IPS DF 19.7 (cell line): Measurements from ENCODE around the gene FMN1.
A peak's percentile ranks its signal among the peaks of the same experiment; 100 is the strongest.

ENCODE experiments used
- DNase-seq: peaks from one replicate; pipeline ENCODE4 v3.0.0-alpha.2; 2013; ENCODE audit warnings: low read depth, low spot score

Gene FMN1

GRCh38 chr15:33194704-33195670 lies at the start of gene FMN1:
Gene FMN1, minus strand, starts transcription at chr15:33194714. Its CDS starts 39,800 bp downstream, at chr15:33154914.
- DNase-seq = peak; percentile 80

GRCh38 chr15:33243869-33244268 lies 49.4 kb upstream of the FMN1 start:
- no peak for DNase-seq

- no peak for DNase-seq
Observed at GRCh38 chr15:33243393-33243792, 48.9 kb upstream of the FMN1 start.

GRCh38 chr15:33242669-33243191 lies 48.2 kb upstream of the FMN1 start:
- no peak for DNase-seq

- no peak for DNase-seq
Observed at GRCh38 chr15:33242165-33242564, 47.7 kb upstream of the FMN1 start.

- no peak for DNase-seq
Observed at GRCh38 chr15:33236841-33237509, 42.5 kb upstream of the FMN1 start.

- no peak for DNase-seq
Observed at GRCh38 chr15:33234020-33234461, 39.5 kb upstream of the FMN1 start.

- DNase-seq = no peak
Observed at GRCh38 chr15:33226559-33227181, 32.2 kb upstream of the FMN1 start.

GRCh38 chr15:33218071-33218491 lies 23.6 kb upstream of the FMN1 start:
- no peak for DNase-seq

- no peak for DNase-seq
Observed at GRCh38 chr15:33215941-33216872, 21.7 kb upstream of the FMN1 start.

- DNase-seq = no peak
Observed at GRCh38 chr15:33211176-33211808, 16.8 kb upstream of the FMN1 start.

- no peak for DNase-seq
Observed at GRCh38 chr15:33209575-33210481, 15.3 kb upstream of the FMN1 start.

GRCh38 chr15:33207646-33208045 lies 13.1 kb upstream of the FMN1 start:
- DNase-seq = no peak

GRCh38 chr15:33206366-33206765 lies 11.9 kb upstream of the FMN1 start:
- no peak for DNase-seq

GRCh38 chr15:33204926-33205325 lies 10.4 kb upstream of the FMN1 start:
- DNase-seq = no peak

GRCh38 chr15:33204087-33204486 lies 9.6 kb upstream of the FMN1 start:
- DNase-seq = no peak

GRCh38 chr15:33201491-33202231 lies 7.1 kb upstream of the FMN1 start:
- DNase-seq = peak; percentile 80

GRCh38 chr15:33200903-33201302 lies 6.4 kb upstream of the FMN1 start:
- no peak for DNase-seq

GRCh38 chr15:33200444-33200843 lies 5.9 kb upstream of the FMN1 start:
- DNase-seq = no peak
